Effector memory CD4-positive, alpha-beta T cell (primary cell): Measurements from ENCODE around the gene EXD1.
A peak's percentile ranks its signal among the peaks of the same experiment; 100 is the strongest.

ENCODE experiments used
- DNase-seq, 3 donors: peaks; one replicate each; pipeline ENCODE4 v3.0.0-alpha.2; 2020
- H3K27ac ChIP-seq: 2 replicates; pipeline ENCODE4 v1.7.0; 2013; ENCODE audit warnings: mild to moderate bottlenecking, low read length, moderate library complexity; ENCODE audit not compliant: insufficient read depth, poor library complexity, severe bottlenecking
- H3K27me3 ChIP-seq: replicated peaks from 2 replicates; pipeline ENCODE4 v1.7.0; 2013; ENCODE audit warnings: mild to moderate bottlenecking, low read length; ENCODE audit not compliant: insufficient read depth, control insufficient read depth, poor library complexity, severe bottlenecking
- H3K36me3 ChIP-seq: 2 replicates; pipeline ENCODE4 v1.7.0; 2013; ENCODE audit warnings: mild to moderate bottlenecking, low read length, moderate library complexity; ENCODE audit not compliant: control insufficient read depth, insufficient read depth
- H3K4me1 ChIP-seq: 2 replicates; pipeline ENCODE4 v1.7.0; 2013; ENCODE audit warnings: low read length, mild to moderate bottlenecking; ENCODE audit not compliant: control insufficient read depth, insufficient read depth, poor library complexity, severe bottlenecking
- H3K4me3 ChIP-seq: 2 replicates; pipeline ENCODE4 v1.7.0; 2013; ENCODE audit warnings: low read length, low read depth, mild to moderate bottlenecking; ENCODE audit not compliant: insufficient read depth, poor library complexity, severe bottlenecking
- H3K9me3 ChIP-seq: 2 replicates; pipeline ENCODE4 v1.7.0; 2013; ENCODE audit warnings: mild to moderate bottlenecking, low read length, moderate library complexity; ENCODE audit not compliant: control insufficient read depth

Gene EXD1

DNA sequence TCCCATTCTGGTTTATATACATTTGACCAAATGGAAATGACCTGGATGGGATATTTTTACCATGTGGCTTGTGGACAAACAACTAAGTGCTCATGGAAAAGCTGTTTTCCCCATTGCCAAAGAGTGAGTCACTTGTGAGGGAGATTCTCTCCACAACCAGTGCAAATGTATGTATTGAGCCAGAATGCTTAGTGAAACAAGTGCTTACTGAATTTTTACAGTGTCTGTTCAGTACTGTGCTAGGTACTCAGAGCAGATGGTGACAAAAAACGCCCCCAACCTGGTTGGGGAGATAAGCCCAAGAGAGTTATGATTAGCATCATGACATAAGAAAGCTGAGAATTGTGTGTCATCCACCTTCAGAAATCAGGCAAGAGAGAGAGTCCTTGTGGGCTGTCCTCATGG, 2.8 kb upstream of the EXD1 start:
- no peaks in the 10 kb centered on the region for H3K27me3 ChIP-seq
- DNase-seq = no peak
- no peaks in the 10 kb centered on the region for H3K36me3 ChIP-seq
- H3K4me3 ChIP-seq = no peak overlapping the region
- H3K27ac ChIP-seq = no peak overlapping the region
- H3K4me1 ChIP-seq = no peaks in the 10 kb centered on the region
- no peaks in the 10 kb centered on the region for H3K9me3 ChIP-seq

GRCh38 chr15:41231422-41232226, 1.1 kb upstream of the EXD1 start:
- Histone ChIP-seq H3K9me3 (no peaks in the 10 kb centered on the region), H3K4me1 (no peaks in the 10 kb centered on the region), H3K36me3 (no peaks in the 10 kb centered on the region), H3K27me3 (no peaks in the 10 kb centered on the region), H3K4me3 (peak overlapping the region; percentile 76), H3K27ac (peak overlapping the region; percentile 87)
- no peak for DNase-seq

GRCh38 chr15:41230345-41230649, 260 bp downstream of the EXD1 start:
- Histone ChIP-seq H3K27me3 (no peaks in the 10 kb centered on the region), H3K4me3 (peak overlapping the region; percentile 76), H3K36me3 (no peaks in the 10 kb centered on the region), H3K9me3 (no peaks in the 10 kb centered on the region), H3K4me1 (no peaks in the 10 kb centered on the region), H3K27ac (no peak overlapping the region)
- no peak for DNase-seq

- no peaks in the 10 kb centered on the region for H3K4me1 ChIP-seq
- no peaks in the 10 kb centered on the region for H3K27me3 ChIP-seq
- H3K9me3 ChIP-seq = no peaks in the 10 kb centered on the region
- no peak for DNase-seq
- no peak overlapping the region for H3K4me3 ChIP-seq
- H3K27ac ChIP-seq = no peak overlapping the region
- no peaks in the 10 kb centered on the region for H3K36me3 ChIP-seq
Measured at GRCh38 chr15:41219381-41219780, 11.2 kb downstream of the EXD1 start.

DNA sequence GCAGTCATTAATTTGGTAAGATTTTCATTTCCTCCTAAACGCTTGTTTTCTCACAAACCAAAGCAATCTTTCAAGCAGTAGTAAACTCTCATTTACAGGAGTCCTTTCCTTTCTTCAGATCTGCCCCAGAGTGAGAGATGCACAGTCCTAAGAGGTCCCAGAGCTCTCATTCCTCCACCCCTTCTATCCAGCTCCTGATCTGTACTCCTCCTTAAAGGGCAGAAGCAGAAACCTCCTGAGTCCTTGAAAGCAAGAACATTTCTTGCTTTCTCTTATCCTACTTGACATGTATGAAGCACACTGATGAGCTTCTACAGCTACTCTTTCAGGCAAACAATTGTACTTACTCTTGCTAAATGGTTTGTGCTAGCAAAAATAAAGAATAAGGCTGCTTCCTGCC, 11.7 kb downstream of the EXD1 start:
- H3K9me3 ChIP-seq = no peaks in the 10 kb centered on the region
- H3K36me3 ChIP-seq = no peaks in the 10 kb centered on the region
- no peaks in the 10 kb centered on the region for H3K4me1 ChIP-seq
- no peak for DNase-seq
- H3K27me3 ChIP-seq = no peaks in the 10 kb centered on the region
- H3K4me3 ChIP-seq = no peak overlapping the region
- no peak overlapping the region for H3K27ac ChIP-seq

DNA sequence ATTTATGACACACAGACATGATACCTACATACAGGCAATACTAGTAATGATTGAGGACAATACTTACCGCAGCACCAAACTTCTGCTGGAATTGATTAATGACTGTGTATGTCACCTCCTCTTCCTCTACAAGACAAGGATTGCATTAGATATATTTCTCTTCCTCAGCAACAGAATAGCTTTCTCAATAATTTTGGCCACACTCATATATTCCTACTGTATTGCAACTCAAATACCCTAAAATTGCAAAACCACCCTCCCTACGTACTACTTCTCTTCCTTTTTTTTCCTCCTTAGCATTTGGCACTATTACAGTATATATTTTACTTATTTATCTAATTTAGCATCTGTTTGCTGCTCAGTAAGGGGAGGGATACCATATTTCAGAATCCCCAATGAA, 14.8 kb downstream of the EXD1 start:
- Histone ChIP-seq H3K4me3 (no peak overlapping the region), H3K27me3 (no peaks in the 10 kb centered on the region), H3K9me3 (no peaks in the 10 kb centered on the region), H3K36me3 (no peaks in the 10 kb centered on the region), H3K27ac (no peak overlapping the region), H3K4me1 (no peaks in the 10 kb centered on the region)
- no peak for DNase-seq

- Histone ChIP-seq H3K36me3 (no peaks in the 10 kb centered on the region), H3K4me1 (no peaks in the 10 kb centered on the region), H3K4me3 (no peak overlapping the region), H3K27ac (no peak overlapping the region), H3K27me3 (no peaks in the 10 kb centered on the region), H3K9me3 (no peaks in the 10 kb centered on the region)
- DNase-seq = no peak
Measured at GRCh38 chr15:41207687-41208448, 22.7 kb downstream of the EXD1 start.

GRCh38 chr15:41205315-41205714, 25.2 kb downstream of the EXD1 start:
- H3K9me3 ChIP-seq = no peaks in the 10 kb centered on the region
- H3K36me3 ChIP-seq = no peaks in the 10 kb centered on the region
- no peaks in the 10 kb centered on the region for H3K4me1 ChIP-seq
- no peak overlapping the region for H3K27ac ChIP-seq
- no peak for DNase-seq
- H3K27me3 ChIP-seq = no peaks in the 10 kb centered on the region
- no peak overlapping the region for H3K4me3 ChIP-seq

- DNase-seq = no peak
- Histone ChIP-seq H3K36me3 (no peaks in the 10 kb centered on the region), H3K4me1 (no peaks in the 10 kb centered on the region), H3K27ac (no peak overlapping the region), H3K4me3 (no peak overlapping the region), H3K9me3 (no peaks in the 10 kb centered on the region), H3K27me3 (no peaks in the 10 kb centered on the region)
Measured at GRCh38 chr15:41203395-41203794, 27.2 kb downstream of the EXD1 start.

- Histone ChIP-seq H3K27me3 (no peaks in the 10 kb centered on the region), H3K9me3 (no peaks in the 10 kb centered on the region), H3K36me3 (no peaks in the 10 kb centered on the region), H3K4me3 (no peak overlapping the region), H3K4me1 (no peaks in the 10 kb centered on the region), H3K27ac (no peak overlapping the region)
- no peak for DNase-seq
Measured at GRCh38 chr15:41199470-41199869, 31.1 kb downstream of the EXD1 start.
